Heart right ventricle (tissue), 16 donors: ENCODE data around the gene ZNF665. TPM values are rescaled to one million over a fixed set of nuclear protein-coding genes. Genes with fewer than 3 reads are reported as not detected.

Experiments used
- ATAC-seq, 8 donors: fragments of 200-7000 bp; cut with Tn5 transposase; one replicate each; pipeline ENCODE4 v1.9.1; 2020; ENCODE audit warnings: mild to moderate bottlenecking in 8 of 8, moderate library complexity in 8 of 8, moderate number of reproducible peaks in 1 of 8
- DNase-seq, 2 donors: peaks; one replicate each; pipeline ENCODE4 v3.0.0-alpha.2; 2020
- H3K27ac ChIP-seq, 10 donors: fragments of 200-600 bp; sonication (generic) in 2 of 10; one replicate each; pipeline versions ENCODE4 v1.5.0 to v1.8.0; 2020 to 2022; ENCODE audit warnings: mild to moderate bottlenecking in 3 of 10
- H3K27me3 ChIP-seq, 7 donors: fragments of 200-600 bp; one replicate each; pipeline ENCODE4 v1.8.0; 2021 to 2022; ENCODE audit warnings: mild to moderate bottlenecking in 2 of 7
- H3K36me3 ChIP-seq, 9 donors: fragments of 200-600 bp; sonication (generic) in 1 of 9; one replicate each; pipeline versions ENCODE4 v1.5.0 to v1.8.0; 2020 to 2022; ENCODE audit warnings: mild to moderate bottlenecking in 2 of 9
- H3K4me1 ChIP-seq, 9 donors: fragments of 200-600 bp; sonication (generic) in 1 of 9; one replicate each; pipeline versions ENCODE4 v1.5.0 to v1.8.0; 2020 to 2022; ENCODE audit warnings: mild to moderate bottlenecking in 4 of 9
- H3K4me3 ChIP-seq, 10 donors: fragments of 200-600 bp; sonication (generic) in 2 of 10; one replicate each; pipeline versions ENCODE4 v1.5.0 to v1.8.0; 2020 to 2022; ENCODE audit warnings: mild to moderate bottlenecking in 7 of 10, moderate library complexity in 2 of 10
- H3K9me3 ChIP-seq, 11 donors: fragments of 200-600 bp in 10 of 11; sonication (generic) in 2 of 11; one replicate each; pipeline versions ENCODE4 v1.5.0 to v1.8.0; 2013 to 2022; ENCODE audit warnings: mild to moderate bottlenecking in 2 of 11, control low read depth in 1 of 11, moderate library complexity in 1 of 11
- WGBS, 2 donors: extraction: QIAGEN DNeasy Blood & Tissue Kit; methylation state at CpG; one replicate each; pipeline ENCODE4 v1.1.7; 2013; ENCODE audit warnings: inconsistent platforms in 1 of 2; 5-methylcytosine and 5-hydroxymethylcytosine counted together
- intact Hi-C, 10 donors: fragments of 100-400 bp; cut with DNase I; formaldehyde crosslinking; loops; one replicate each; pipeline versions ENCODE4 v1.11.1 to v1.14.2; 2022
- polyA plus RNA-seq, 2 donors: library from polyadenylated mRNA; stranded (reverse); fragments of 200-250 nt; gene quantifications; one replicate each; pipeline ENCODE4 v1.2.3, GENCODE V29; 2013
- total RNA-seq, 10 donors: library from RNA; stranded (reverse); fragmentation: NEBNext Ultra II Directional in 3 of 10; extraction: Animal tissue kit (Norgen Biotek cat#: 25700) in 3 of 10; gene quantifications; one replicate each; pipeline versions ENCODE4 v1.2.1 to v1.2.4, GENCODE V29; 2021 to 2023
- TF ChIP-seq, protein P1 (sequence below), 9 donors: fragments of 200-600 bp; sonication (generic) in 2 of 9; IDR thresholded peaks; one replicate each; pipeline versions ENCODE4 v1.5.0 to v1.8.0; 2021 to 2022; ENCODE audit warnings: antibody characterized with exemption in 9 of 9, mild to moderate bottlenecking in 5 of 9, moderate library complexity in 1 of 9
- donor health status: Arrhythmogenic right ventricular cardiomyopathy.
- donor health status: ischemic (EF 13 %, LVEDD 7.1; RV severe dilation, severe dysfunction).
- donor health status: healthy with polysubstance abuse.
- donor health status: DM: no; HTN: yes; CAD: no.
- donor health status: DM: no; HTN: no; CAD: no.
- donor health status: ischemic (EF 25% LVEDD 6.9; RV normal size, moderate dysfunction).
- donor health status: ischemic (EF 25% LVEDD 5.7; RV mildly dilated, moderate dysfunction).
- donor health status: healthy.
- donor health status: DM: yes; HTN: yes; CAD: no.
- donor health status: Ischemic cardiomyopathy.
- donor health status: ischemic (EF 35%, LVEDD 5.7; RV mildly dilated, moderate dysfunction).
- donor health status: nonischemic (EF 11% LVEDD 7.7; RV severe dilation, severe dysfunction).
- donor health status: DM: yes; HTN: yes; CAD: no.
- donor health status: PGD.
- donor health status: ischemic (EF 29% LVEDD 5.4; RV normal size, mild dysfunction).
- donor health status: nonischemic (EF 23%, LVEDD 6.1; RV moderate dilation, normal function).

Gene ZNF665
- total and polyA plus RNA-seq, 12 donors = 0.75 to 3.3 (median 1.3) TPM

GRCh38 chr19:53158119-53158656 is 35.0 kb downstream of the ZNF665 start:
- TF ChIP-seq, protein P1, sequence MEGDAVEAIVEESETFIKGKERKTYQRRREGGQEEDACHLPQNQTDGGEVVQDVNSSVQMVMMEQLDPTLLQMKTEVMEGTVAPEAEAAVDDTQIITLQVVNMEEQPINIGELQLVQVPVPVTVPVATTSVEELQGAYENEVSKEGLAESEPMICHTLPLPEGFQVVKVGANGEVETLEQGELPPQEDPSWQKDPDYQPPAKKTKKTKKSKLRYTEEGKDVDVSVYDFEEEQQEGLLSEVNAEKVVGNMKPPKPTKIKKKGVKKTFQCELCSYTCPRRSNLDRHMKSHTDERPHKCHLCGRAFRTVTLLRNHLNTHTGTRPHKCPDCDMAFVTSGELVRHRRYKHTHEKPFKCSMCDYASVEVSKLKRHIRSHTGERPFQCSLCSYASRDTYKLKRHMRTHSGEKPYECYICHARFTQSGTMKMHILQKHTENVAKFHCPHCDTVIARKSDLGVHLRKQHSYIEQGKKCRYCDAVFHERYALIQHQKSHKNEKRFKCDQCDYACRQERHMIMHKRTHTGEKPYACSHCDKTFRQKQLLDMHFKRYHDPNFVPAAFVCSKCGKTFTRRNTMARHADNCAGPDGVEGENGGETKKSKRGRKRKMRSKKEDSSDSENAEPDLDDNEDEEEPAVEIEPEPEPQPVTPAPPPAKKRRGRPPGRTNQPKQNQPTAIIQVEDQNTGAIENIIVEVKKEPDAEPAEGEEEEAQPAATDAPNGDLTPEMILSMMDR (IDR thresholded peaks at IDR 0.05) = no peak
- peak; percentile 31 to 68 (median 50) for ATAC-seq
- Histone ChIP-seq H3K9me3 (peaks cover 0 to 46% (median 10%) of the 10 kb centered on the region in 11 donors), H3K27me3 (no peaks in the 10 kb centered on the region), H3K4me1 (peaks cover 0 to 26% (median 18%) of the 10 kb centered on the region in 9 donors), H3K36me3 (peaks cover 0 to 26% (median 7%) of the 10 kb centered on the region in 9 donors), H3K4me3 (peak overlapping the region; percentile 65 to 84 (median 74)), H3K27ac (peak overlapping the region; percentile 66 to 85 (median 80))
- intact Hi-C loops = loop anchor here in 3 of 10 donors (2.0 to 10.0 kb wide), 4 partner anchors 55 to 83 kb away; partner anchors contain the start of gene ZNF160 (in 2 of the 3)
- DNase-seq = peak; percentile 23 to 47
- WGBS, 2 donors = 0 to 1% methylated on average over 41 of the region's 41 CpGs

- peaks cover 0 to 26% (median 18%) of the 10 kb centered on the region in 9 donors for H3K4me1 ChIP-seq
- H3K27ac ChIP-seq = peak overlapping the region; percentile 66 to 85 (median 80)
- intact Hi-C loops = loop anchor here in 3 of 10 donors (1.0 to 10.0 kb wide), 5 partner anchors 26 to 83 kb away; partner anchors contain the start of gene ZNF160 (in 3 of the 3)
- TF ChIP-seq, protein P1 (IDR thresholded peaks at IDR 0.05) = no peak
- peaks cover 0 to 32% (median 12%) of the 10 kb centered on the region in 9 donors for H3K36me3 ChIP-seq
- H3K9me3 ChIP-seq = peaks cover 0 to 46% (median 4%) of the 10 kb centered on the region in 11 donors
- DNase-seq = peak in 1 of 2 donors; percentile 7
- WGBS, 2 donors = 13 to 16% methylated on average over 7 of the region's 7 CpGs
- peak in 6 of 8 donors; percentile 20 to 57 (median 42) for ATAC-seq
- H3K27me3 ChIP-seq = no peaks in the 10 kb centered on the region
- peak overlapping the region; percentile 65 to 84 (median 74) for H3K4me3 ChIP-seq
Observed at GRCh38 chr19:53157626-53158025, 35.5 kb downstream of the ZNF665 start.

- Histone ChIP-seq H3K4me1 (peaks cover 0 to 26% (median 18%) of the 10 kb centered on the region in 9 donors), H3K27ac (peak overlapping the region in 9 of 10 donors; percentile 52 to 85 (median 80)), H3K4me3 (peak overlapping the region in 8 of 10 donors; percentile 69 to 79 (median 74)), H3K27me3 (no peaks in the 10 kb centered on the region), H3K36me3 (peaks cover 0 to 40% (median 13%) of the 10 kb centered on the region in 9 donors), H3K9me3 (peaks cover 0 to 46% (median 0%) of the 10 kb centered on the region in 11 donors)
- TF ChIP-seq, protein P1 (IDR thresholded peaks at IDR 0.05) = no peak
- ATAC-seq (peak in 2 of 8 donors; percentile 24 to 49), DNase-seq (peak in 1 of 2 donors; percentile 5)
- WGBS, 2 donors = 70 to 71% methylated on average over 9 of the region's 9 CpGs
- intact Hi-C loops = loop anchor here in 3 of 10 donors (1.0 to 10.0 kb wide), 5 partner anchors 26 to 82 kb away; partner anchors contain the start of gene ZNF160 (in 2 of the 3)
Observed at GRCh38 chr19:53156850-53157249, 36.3 kb downstream of the ZNF665 start.

DNA sequence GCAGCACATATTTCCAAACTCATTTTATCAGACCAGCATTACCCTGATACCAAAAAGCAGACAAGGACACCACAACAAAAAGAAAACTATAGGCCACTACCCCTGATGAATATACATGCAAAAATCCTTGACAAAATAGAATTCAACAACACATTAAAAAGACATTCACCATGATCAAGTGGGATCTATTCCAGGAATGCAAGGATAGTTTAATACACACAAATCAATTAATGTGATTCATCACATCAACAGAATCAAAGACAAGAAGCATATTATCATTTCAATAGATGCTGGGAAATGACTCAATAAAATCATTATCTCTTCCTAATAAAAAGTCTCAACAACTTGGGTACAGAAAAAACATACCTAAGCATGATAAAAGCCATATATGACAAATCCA is 45.5 kb downstream of the ZNF665 start:
- Histone ChIP-seq H3K27ac (no peak overlapping the region), H3K36me3 (peaks cover 0 to 96% (median 80%) of the 10 kb centered on the region in 9 donors), H3K4me3 (no peak overlapping the region), H3K27me3 (no peaks in the 10 kb centered on the region), H3K4me1 (no peaks in the 10 kb centered on the region), H3K9me3 (peaks cover 0 to 96% (median 69%) of the 10 kb centered on the region in 11 donors)
- DNase-seq (no peak), ATAC-seq (no peak)
- TF ChIP-seq, protein P1 (IDR thresholded peaks at IDR 0.05) = no peak
- intact Hi-C loops = no loop called here
